HepG2 (cell line): ENCODE results near the gene PDE4D. TPM values are rescaled to one million over a fixed set of nuclear protein-coding genes. Genes with fewer than 3 reads are reported as not detected.
"Not testable (repeated sequence)": the region's sequence is repeated elsewhere in the genome, so short reads cannot be mapped to it uniquely, and the experiment has no call there.

Experiments
- ATAC-seq: fragments of 200-7000 bp; cut with Tn5 transposase; 3 replicates; pipeline ENCODE4 v1.9.1; 2020; ENCODE audit warnings: mild to moderate bottlenecking, moderate library complexity
- BruUV-seq: library from RNA; stranded (reverse); fragments of 400-500 nt; replicated peaks from 2 replicates; lab custom pipeline; 2021; lab: Mats Ljungman, UMichigan
- CTCF ChIA-PET: fragments of 300-600 bp; formaldehyde crosslinking; extraction: SDS; loops from one replicate; lab custom pipeline; 2021; ENCODE audit warnings: low total read pairs, inconsistent platforms, low intra/inter-chr PET ratio; lab: Yijun Ruan, JAX
- POLR2A ChIA-PET: fragments of 350-600 bp; sonication (Branson Sonifier 250); formaldehyde crosslinking; loops from one replicate; lab custom pipeline; 2020; ENCODE audit warnings: antibody characterized with exemption, inconsistent platforms; lab: Yijun Ruan, JAX
- DNase-seq: peaks from one replicate; pipeline ENCODE4 v3.0.0-alpha.2; 2015; ENCODE audit warnings: low spot score
- FAIRE-seq: peaks from 3 replicates; lab custom pipeline; 2011; peaks lifted over from hg19 to GRCh38; lab: Jason Lieb, UNC
- H2AFZ ChIP-seq: one replicate; pipeline ENCODE4 v1.6.1; 2011; ENCODE audit warnings: low read length, inconsistent platforms
- H3K27ac ChIP-seq: fragments of 300-600 bp; 3 replicates; pipeline ENCODE4 v1.8.0; 2011; ENCODE audit warnings: mixed run types, mild to moderate bottlenecking, mixed read lengths, low read length, inconsistent platforms; ENCODE audit not compliant: insufficient read depth; ENCODE audit errors: extremely low read length
- H3K27me3 ChIP-seq, 2 experiments: fragments of 200-600 bp in 1 of 2; 2 replicates in 1 of 2; 3 replicates in 1 of 2; pipeline versions ENCODE4 v1.6.0 to v1.8.0; 2011; ENCODE audit warnings: low read length in 2 of 2, mild to moderate bottlenecking in 2 of 2, moderate library complexity in 2 of 2, inconsistent platforms in 1 of 2; ENCODE audit not compliant: insufficient read depth in 2 of 2, control insufficient read depth in 1 of 2
- H3K36me3 ChIP-seq, 2 experiments: fragments of 200-600 bp in 1 of 2; replicated peaks in 1 of 2; 2 replicates in 1 of 2; 3 replicates in 1 of 2; pipeline versions ENCODE4 v1.5.1 to v1.8.0; 2011; ENCODE audit warnings: low read length in 2 of 2, inconsistent platforms in 1 of 2; ENCODE audit not compliant: insufficient read depth in 2 of 2, control insufficient read depth in 1 of 2
- H3K4me1 ChIP-seq: 2 replicates; pipeline ENCODE4 v1.5.1; 2012; ENCODE audit warnings: low read length, inconsistent platforms; ENCODE audit not compliant: insufficient read depth
- H3K4me2 ChIP-seq: 2 replicates; pipeline ENCODE4 v1.6.0; 2011; ENCODE audit warnings: low read depth, low read length, inconsistent platforms
- H3K4me3 ChIP-seq, 3 experiments: fragments of 200-600 bp in 1 of 3; sonication (generic), shearing (Covaris generic) in 1 of 3; replicated peaks in 1 of 3; 2 replicates each; pipeline ENCODE4 v1.5.1; 2011 to 2016; ENCODE audit warnings: low read length in 3 of 3, inconsistent platforms in 2 of 3, low read depth in 2 of 3, mild to moderate bottlenecking in 2 of 3, control low read depth in 1 of 3, mixed read lengths in 1 of 3; ENCODE audit not compliant: insufficient read depth in 1 of 3
- H3K79me2 ChIP-seq: one replicate; pipeline ENCODE4 v1.6.1; 2011; ENCODE audit warnings: low read length, inconsistent platforms; ENCODE audit not compliant: insufficient read depth
- H3K9ac ChIP-seq: 2 replicates; pipeline ENCODE4 v1.6.0; 2011; ENCODE audit warnings: mild to moderate bottlenecking, low read depth, low read length, inconsistent platforms; ENCODE audit not compliant: insufficient read depth
- H3K9me3 ChIP-seq: 2 replicates; pipeline ENCODE4 v1.5.1; 2012; ENCODE audit warnings: mild to moderate bottlenecking, low read length
- H4K20me1 ChIP-seq: 2 replicates; pipeline ENCODE4 v1.6.0; 2011; ENCODE audit warnings: inconsistent platforms, mild to moderate bottlenecking, low read length, moderate library complexity; ENCODE audit not compliant: insufficient read depth
- WGBS: methylation state at CpG from one replicate; pipeline ENCODE4 v1.1.6; 2017; ENCODE audit warnings: low lambda C conversion rate; 5-methylcytosine and 5-hydroxymethylcytosine counted together
- in situ Hi-C: cut with HindIII; loops from 2 replicates; pipeline ENCODE4 v1.10.0; 2017; ENCODE audit warnings: low pct_unique_long_range_greater_than_20kb; ENCODE audit not compliant: extremely low pct_ligation_motif_present
- intact Hi-C: fragments of 100-400 bp; cut with micrococcal nuclease; formaldehyde crosslinking; loops from one replicate; pipeline ENCODE4 v1.10.0; 2022; ENCODE audit not compliant: unreplicated experiment
- polyA plus RNA-seq, 8 experiments: library from polyadenylated mRNA; depleted of rRNA in 3 of 8; stranded (reverse) in 7 of 8; unstranded in 1 of 8; fragments of >200 nt; fragmentation: Illumina TruSeq in 4 of 8; extraction: Trizol in 4 of 8; gene quantifications; 2 replicates each; pipeline versions ENCODE4 v1.2.1 to v1.2.3, GENCODE V29; 2011 to 2016; ENCODE audit warnings: low read depth in 4 of 8, missing spikeins in 1 of 8, mixed read lengths in 1 of 8; ENCODE audit not compliant: insufficient read depth in 1 of 8
- total RNA-seq, 5 experiments: library from RNA; depleted of rRNA; stranded (reverse); fragments of >200 nt; fragmentation: Illumina TruSeq; extraction: Trizol; gene quantifications; 2 replicates each; pipeline ENCODE4 v1.2.3, GENCODE V29; 2016; ENCODE audit warnings: low read depth in 1 of 5
- TF ChIP-seq, protein P1 (sequence below): sonication (generic); formaldehyde crosslinking; IDR thresholded peaks from one replicate; pipeline ENCODE4 v1.5.1; 2020; ENCODE audit warnings: mild to moderate bottlenecking, missing genetic modification reagents; ENCODE audit errors: not compliant biosample characterization
- TF ChIP-seq, protein P2 (sequence below): sonication (generic); formaldehyde crosslinking; IDR thresholded peaks from 2 replicates; pipeline ENCODE4 v1.4.0; 2020; ENCODE audit warnings: missing genetic modification reagents, borderline replicate concordance

Gene PDE4D
- total and polyA plus RNA-seq, 2 of the 13 experiments (the other 11 are each of a cell fraction or from before 2014, with no cell fraction given), result 7.0 to 12.2 TPM

DNA sequence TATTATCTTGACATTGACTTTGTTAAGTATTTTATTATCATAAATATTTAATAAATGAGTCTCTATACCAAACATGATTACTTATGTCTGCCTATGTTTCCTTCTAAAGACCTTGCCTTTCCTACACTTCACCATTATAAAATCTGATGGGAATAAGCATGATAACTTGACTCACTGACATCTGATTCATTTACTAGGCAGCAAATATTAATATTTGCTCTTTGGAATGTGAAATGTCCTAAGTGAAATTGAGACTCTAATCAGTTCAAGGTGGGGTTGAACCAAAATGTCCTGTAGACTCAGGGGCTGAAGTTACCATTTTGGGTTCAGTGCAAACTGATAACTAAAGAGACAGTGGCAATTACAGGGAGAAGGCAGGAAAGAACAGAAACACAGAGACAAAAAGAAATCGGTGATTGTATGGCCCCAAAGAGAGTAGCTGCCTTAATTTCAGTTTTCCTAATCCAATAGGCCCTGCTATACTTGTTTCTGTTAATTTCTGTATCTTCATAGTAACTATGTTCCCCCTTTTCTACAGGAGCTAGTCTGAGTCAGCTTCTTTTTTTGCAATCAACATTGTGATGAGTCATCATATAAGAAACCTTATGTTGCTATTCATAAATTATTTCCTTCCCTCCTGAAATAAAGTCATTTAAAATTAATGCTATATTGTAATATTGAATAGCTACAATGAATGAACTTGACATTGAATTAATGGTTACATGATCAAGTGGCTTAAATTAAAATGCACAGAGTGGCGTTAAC is 296.8 kb downstream of the PDE4D start (continued):
- TF ChIP-seq, protein P1, sequence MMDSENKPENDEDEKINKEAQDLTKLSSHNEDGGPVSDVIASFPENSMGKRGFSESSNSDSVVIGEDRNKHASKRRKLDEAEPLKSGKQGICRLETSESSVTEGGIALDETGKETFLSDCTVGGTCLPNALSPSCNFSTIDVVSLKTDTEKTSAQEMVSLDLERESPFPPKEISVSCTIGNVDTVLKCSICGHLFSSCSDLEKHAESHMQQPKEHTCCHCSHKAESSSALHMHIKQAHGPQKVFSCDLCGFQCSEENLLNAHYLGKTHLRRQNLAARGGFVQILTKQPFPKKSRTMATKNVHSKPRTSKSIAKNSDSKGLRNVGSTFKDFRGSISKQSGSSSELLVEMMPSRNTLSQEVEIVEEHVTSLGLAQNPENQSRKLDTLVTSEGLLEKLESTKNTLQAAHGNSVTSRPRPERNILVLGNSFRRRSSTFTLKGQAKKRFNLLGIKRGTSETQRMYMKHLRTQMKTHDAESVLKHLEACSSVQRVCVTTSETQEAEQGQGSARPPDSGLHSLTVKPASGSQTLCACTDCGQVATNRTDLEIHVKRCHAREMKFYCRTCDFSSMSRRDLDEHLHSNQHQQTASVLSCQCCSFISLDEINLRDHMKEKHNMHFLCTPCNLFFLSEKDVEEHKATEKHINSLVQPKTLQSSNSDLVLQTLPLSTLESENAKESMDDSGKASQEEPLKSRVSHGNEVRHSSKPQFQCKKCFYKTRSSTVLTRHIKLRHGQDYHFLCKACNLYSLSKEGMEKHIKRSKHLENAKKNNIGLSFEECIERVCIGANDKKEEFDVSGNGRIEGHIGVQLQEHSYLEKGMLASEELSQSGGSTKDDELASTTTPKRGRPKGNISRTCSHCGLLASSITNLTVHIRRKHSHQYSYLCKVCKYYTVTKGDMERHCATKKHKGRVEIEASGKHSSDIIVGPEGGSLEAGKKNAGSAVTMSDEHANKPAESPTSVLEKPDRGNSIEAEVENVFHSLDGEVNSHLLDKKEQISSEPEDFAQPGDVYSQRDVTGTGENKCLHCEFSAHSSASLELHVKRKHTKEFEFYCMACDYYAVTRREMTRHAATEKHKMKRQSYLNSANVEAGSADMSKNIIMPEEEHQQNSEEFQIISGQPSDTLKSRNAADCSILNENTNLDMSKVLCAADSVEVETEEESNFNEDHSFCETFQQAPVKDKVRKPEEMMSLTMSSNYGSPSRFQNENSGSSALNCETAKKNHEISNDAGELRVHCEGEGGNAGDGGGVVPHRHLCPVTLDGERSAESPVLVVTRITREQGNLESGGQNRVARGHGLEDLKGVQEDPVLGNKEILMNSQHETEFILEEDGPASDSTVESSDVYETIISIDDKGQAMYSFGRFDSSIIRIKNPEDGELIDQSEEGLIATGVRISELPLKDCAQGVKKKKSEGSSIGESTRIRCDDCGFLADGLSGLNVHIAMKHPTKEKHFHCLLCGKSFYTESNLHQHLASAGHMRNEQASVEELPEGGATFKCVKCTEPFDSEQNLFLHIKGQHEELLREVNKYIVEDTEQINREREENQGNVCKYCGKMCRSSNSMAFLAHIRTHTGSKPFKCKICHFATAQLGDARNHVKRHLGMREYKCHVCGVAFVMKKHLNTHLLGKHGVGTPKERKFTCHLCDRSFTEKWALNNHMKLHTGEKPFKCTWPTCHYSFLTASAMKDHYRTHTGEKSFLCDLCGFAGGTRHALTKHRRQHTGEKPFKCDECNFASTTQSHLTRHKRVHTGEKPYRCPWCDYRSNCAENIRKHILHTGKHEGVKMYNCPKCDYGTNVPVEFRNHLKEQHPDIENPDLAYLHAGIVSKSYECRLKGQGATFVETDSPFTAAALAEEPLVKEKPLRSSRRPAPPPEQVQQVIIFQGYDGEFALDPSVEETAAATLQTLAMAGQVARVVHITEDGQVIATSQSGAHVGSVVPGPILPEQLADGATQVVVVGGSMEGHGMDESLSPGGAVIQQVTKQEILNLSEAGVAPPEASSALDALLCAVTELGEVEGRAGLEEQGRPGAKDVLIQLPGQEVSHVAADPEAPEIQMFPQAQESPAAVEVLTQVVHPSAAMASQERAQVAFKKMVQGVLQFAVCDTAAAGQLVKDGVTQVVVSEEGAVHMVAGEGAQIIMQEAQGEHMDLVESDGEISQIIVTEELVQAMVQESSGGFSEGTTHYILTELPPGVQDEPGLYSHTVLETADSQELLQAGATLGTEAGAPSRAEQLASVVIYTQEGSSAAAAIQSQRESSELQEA, result no peak
- TF ChIP-seq, protein P2, sequence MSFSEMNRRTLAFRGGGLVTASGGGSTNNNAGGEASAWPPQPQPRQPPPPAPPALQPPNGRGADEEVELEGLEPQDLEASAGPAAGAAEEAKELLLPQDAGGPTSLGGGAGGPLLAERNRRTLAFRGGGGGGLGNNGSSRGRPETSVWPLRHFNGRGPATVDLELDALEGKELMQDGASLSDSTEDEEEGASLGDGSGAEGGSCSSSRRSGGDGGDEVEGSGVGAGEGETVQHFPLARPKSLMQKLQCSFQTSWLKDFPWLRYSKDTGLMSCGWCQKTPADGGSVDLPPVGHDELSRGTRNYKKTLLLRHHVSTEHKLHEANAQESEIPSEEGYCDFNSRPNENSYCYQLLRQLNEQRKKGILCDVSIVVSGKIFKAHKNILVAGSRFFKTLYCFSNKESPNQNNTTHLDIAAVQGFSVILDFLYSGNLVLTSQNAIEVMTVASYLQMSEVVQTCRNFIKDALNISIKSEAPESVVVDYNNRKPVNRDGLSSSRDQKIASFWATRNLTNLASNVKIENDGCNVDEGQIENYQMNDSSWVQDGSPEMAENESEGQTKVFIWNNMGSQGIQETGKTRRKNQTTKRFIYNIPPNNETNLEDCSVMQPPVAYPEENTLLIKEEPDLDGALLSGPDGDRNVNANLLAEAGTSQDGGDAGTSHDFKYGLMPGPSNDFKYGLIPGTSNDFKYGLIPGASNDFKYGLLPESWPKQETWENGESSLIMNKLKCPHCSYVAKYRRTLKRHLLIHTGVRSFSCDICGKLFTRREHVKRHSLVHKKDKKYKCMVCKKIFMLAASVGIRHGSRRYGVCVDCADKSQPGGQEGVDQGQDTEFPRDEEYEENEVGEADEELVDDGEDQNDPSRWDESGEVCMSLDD, result no peak

DNA sequence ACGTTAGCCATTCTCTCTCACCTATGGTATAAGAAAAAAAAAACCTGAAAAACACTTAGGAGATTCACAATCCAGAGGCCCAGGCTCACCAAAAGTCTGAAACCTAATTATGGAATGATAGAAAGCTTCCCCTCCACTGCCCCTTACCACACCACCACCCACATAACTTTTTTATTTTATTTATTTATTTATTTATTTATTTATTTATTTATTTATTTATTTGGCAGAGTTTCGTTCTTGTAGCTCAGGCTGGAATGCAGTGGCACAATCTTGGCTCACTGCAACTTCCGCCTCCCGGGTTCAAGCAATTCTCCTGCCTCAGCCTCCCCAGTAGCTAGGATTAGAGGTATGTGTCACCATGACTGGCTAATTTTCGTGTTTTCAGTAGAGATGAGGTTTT is 299.4 kb downstream of the PDE4D start:
- H2AFZ ChIP-seq, ATAC-seq, H3K4me1 ChIP-seq, DNase-seq, H4K20me1 ChIP-seq, H3K9ac ChIP-seq, FAIRE-seq, H3K27ac ChIP-seq, H3K9me3 ChIP-seq, H3K4me3 ChIP-seq, H3K4me2 ChIP-seq, in situ Hi-C loops, intact Hi-C loops, H3K27me3 ChIP-seq, H3K36me3 ChIP-seq, CTCF ChIA-PET, BruUV-seq, POLR2A ChIA-PET, H3K79me2 ChIP-seq: not testable (repeated sequence)
- 80% methylated on average over 5 of the region's 5 CpGs for WGBS
